Embryonic facial prominence (tissue), 1 donor: ENCODE measurements around the gene COMMD1.
"Not testable (repeated sequence)": the region's sequence is repeated elsewhere in the genome, so short reads cannot be mapped to it uniquely, and the experiment has no call there.

ENCODE experiments used
- DNase-seq: peaks from one replicate; pipeline ENCODE4 v3.0.0-alpha.2; 2016; ENCODE audit errors: extremely low spot score

COMMD1 gene

GRCh38 chr2:61962095-61962984, 56.9 kb downstream of the COMMD1 start:
- DNase-seq = no peak

GRCh38 chr2:61966087-61966727, 60.7 kb downstream of the COMMD1 start:
- DNase-seq = no peak

- DNase-seq = no peak
These were observed 61.8 kb downstream of the COMMD1 start for GRCh38 chr2:61967262-61967661.

DNA sequence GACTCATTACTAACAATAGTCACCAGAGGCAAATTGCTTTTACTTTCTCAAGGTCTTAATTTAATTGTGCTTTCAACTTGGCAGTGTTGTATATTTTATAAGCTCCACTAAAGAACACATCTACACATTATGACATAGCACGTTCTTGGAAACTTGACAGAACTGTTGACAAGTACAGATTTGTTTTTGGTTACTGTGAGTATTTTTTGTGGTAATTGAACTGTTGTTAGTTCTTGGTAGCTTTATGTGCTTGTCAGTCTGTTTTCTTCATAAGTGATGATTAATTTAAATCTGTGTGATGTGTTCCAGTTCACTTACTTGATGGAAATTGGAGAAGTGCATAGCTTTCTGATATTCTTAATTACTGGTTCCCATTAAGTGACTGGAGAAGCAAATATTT, 63.9 kb downstream of the COMMD1 start:
- DNase-seq = no peak

- no peak for DNase-seq
These were observed 65.5 kb downstream of the COMMD1 start for GRCh38 chr2:61970807-61971556.

GRCh38 chr2:61978522-61978921, 73.0 kb downstream of the COMMD1 start:
- no peak for DNase-seq

DNA sequence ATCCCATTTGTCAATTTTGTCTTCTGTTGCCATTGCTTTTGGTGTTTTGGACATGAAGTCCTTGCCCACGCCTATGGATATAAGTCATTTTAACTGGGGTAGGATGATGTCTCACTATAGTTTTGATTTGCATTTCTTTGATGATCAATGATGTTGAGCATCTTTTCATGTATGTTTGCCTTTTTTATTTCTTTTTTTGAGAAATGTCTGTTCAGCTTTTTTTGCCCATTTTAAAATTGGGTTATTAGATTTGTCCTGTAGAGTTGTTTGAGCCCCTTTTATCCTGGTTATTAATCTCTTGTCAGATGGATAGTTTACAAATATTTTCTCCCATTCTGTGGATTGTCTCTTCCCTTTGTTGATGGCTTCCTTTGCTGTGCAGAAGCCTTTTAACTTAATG, 75.3 kb downstream of the COMMD1 start:
- no peak for DNase-seq

DNA sequence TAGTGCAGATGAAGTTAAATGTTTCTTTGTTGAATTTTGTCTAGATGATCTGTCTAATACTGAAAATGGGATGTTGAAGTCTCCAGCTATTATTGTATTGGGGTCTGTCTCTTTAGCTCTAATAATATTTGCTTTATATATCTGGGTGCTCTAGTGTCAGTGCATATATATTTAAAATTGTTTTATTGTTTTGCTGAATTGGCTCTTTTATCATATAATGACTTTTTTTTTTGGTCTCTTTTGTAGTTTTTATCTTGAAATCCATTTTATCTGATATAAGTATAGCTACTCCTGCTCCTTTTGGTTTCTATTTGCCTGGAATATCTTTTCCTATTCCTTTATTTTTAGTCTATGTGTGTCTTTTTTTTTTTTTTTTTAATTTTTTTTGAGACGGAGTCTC, 79.2 kb downstream of the COMMD1 start:
- no peak for DNase-seq

- DNase-seq = no peak
These were observed 83.2 kb downstream of the COMMD1 start for GRCh38 chr2:61988462-61989366.

GRCh38 chr2:61993422-61994024, 88.0 kb downstream of the COMMD1 start:
- peak; percentile 61 for DNase-seq

DNA sequence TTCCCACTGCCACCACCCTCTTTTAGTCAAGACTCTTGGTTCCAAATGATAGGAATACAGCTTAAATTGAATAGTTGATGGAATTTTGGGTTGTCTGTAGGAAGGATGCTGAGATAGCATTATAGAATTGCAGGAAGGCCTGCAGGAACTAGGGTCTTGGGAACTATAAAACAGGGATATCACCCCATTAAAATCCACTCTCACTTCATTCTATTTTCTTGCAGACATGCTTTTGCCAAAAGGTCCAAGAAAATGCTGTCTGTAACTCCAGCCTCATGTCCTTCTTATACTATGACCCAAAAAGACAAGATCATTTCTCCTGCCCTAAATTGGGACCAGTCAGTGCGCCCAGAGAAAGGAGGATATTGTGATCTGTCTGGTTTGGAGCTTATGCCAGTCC, 89.1 kb downstream of the COMMD1 start:
- no peak for DNase-seq

- DNase-seq = no peak
These were observed 89.6 kb downstream of the COMMD1 start for GRCh38 chr2:61995065-61995464.

DNA sequence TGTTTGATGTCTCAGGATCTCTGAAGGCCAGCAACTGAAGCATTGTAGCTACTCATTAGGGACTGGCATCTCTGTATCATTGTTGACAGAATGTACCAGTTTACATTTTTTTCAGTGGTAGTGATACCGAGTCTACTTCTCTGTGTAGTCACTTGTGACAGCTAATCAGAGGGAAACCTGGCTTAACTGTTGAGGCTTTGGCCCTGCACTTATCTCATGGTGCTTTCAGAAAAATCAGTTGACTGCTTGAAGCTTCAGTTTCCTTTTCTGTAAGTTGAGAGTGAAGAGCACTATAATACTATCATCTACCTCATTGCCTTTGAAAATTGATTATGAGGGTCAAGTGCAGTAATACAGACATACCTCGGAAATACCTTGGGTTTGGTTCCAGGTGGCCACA, 90.0 kb downstream of the COMMD1 start:
- no peak for DNase-seq

GRCh38 chr2:61998426-61998825, 93.0 kb downstream of the COMMD1 start:
- no peak for DNase-seq

- DNase-seq = no peak
These were observed 95.1 kb downstream of the COMMD1 start for GRCh38 chr2:62000538-62000937.

GRCh38 chr2:62001431-62001830, 96.0 kb downstream of the COMMD1 start:
- no peak for DNase-seq

DNA sequence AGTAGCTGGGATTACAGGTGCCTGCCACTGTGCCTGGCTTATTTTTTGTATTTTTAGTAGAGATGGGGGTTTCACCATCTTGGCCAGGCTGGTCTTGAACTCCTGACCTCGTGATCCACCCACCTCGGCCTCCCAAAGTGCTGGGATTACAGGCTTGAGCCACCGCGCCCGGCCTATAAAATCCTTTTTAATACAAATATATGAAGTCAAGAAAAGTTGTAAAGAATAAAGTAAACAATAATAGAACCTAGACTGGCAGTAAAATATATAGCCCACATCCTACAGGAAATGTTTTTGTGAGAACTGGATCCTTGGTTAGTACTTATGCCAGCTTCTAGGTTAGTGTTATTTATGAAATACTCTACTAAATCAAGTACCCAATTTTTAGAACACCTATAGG, 99.0 kb downstream of the COMMD1 start:
- not testable (repeated sequence) for DNase-seq

DNA sequence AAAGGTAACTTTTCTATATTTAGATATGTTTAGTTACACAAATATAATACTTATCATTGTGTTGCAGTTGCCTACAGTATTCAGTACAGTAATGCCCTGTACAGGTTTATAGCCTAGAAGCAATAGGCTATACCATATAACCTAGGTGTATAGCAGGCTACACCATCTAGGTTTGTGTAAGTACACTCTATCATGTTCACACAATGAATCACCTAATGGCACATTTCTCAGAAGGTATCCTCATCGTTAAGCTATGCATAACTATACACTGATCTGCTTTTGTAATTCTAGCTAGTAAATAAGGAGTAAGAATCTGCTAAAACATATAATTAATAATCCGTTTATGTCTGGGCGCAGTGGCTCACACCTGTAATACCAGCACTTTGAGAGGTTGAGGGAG, 102.1 kb downstream of the COMMD1 start:
- no peak for DNase-seq

DNA sequence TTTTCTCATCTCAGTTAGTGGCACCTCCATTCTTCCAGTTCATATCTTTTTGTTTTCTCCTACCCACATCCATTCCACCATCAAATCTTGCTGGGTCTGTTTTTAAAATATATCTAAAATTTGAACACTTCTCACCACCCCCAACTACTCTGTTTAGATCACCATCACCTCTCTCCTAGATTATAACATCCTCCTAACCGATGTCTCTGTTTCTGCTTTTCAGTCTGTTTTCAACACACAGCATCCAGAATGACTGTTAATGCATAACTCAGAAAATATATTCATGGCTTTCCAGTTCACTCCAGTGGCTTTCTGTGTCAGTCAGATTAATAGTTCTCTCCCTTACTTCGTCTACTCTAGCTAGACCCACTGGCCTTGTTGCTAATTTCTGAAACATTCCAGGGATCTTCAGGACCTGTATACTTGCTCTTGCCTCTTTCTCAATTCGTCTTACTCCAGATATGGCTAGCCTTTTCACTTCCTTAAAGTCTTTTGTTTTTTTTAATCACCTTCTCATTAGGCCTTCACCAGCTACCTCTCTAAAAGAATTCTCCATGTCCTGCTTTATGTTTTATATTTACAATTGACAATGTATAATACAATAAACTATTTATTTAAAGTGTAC, 105.3 kb downstream of the COMMD1 start:
- DNase-seq = no peak

DNA sequence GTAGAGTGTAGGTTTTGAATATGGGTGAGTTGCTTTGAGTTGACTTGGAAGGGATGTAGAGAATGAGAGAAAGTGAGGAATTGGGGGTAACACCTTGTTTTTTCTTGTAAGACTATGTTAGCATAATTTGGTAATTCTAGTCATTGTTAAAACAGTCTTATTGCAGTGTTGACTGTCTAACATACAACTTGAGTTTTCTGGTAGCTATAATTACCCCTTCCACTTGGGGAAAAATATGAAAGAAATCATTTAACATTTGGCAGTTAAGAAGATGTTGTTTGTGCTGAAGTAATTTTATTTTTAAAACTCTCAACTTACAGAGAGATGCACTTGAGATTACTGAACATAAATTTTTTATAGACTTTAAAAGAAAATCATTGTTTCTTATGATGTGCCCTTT, 108.2 kb downstream of the COMMD1 start:
- DNase-seq = no peak

DNA sequence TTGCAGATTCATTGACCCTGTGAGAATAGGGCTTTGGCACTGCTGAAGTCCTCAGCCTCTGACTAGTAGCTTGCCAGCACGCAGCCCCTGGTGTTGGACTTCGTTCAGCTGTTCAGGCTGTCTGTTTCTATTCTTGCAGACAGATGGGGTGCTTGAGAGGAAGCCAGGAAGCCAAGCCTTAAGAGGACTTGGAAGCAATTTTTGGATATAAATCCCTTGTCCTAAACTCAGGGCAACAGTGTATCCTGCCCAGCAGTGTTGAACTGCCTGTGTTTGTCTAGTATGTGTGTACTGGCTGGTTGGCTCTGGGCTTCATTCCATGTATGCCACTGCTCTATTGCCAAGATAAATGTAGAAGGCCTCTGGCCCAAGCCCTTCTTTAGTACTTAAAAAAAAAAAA, 108.6 kb downstream of the COMMD1 start:
- DNase-seq = no peak
